ENCODE results near the gene TTYH2.

Gene TTYH2

DNA sequence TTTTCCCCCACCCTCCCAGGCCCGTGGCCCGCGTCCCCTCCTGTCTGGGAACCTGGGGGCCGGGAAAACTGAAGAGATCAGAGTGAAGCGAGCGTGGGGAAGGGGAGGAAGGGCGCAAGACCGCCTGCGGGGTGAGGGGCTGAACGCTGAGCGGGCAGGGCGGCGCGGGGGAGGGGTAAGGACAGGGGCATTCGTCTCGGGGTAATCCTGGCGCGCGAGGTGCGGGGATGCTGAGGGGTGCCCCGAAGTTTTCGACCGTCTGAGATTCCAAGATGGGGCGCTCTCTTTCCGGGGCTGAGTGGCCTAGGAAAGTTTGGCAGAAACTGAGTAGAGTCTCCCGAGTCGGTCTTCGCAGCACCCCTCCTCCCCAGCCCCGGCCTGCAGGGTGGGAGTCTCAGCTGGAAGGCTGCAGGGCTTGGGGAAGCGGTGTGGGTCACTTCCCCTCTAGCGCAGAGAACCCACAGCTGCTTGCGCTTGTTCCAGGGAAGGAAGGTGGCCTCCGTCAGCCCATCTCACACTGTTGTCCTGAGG is 555 bp downstream of the TTYH2 start:
- TF ChIP-seq NFIC (IDR thresholded peaks at IDR 0.05) (no peak), CEBPB (IDR thresholded peaks at IDR 0.05) (no peak), EGR1 (IDR thresholded peaks at IDR 0.05) (no peak)

DNA sequence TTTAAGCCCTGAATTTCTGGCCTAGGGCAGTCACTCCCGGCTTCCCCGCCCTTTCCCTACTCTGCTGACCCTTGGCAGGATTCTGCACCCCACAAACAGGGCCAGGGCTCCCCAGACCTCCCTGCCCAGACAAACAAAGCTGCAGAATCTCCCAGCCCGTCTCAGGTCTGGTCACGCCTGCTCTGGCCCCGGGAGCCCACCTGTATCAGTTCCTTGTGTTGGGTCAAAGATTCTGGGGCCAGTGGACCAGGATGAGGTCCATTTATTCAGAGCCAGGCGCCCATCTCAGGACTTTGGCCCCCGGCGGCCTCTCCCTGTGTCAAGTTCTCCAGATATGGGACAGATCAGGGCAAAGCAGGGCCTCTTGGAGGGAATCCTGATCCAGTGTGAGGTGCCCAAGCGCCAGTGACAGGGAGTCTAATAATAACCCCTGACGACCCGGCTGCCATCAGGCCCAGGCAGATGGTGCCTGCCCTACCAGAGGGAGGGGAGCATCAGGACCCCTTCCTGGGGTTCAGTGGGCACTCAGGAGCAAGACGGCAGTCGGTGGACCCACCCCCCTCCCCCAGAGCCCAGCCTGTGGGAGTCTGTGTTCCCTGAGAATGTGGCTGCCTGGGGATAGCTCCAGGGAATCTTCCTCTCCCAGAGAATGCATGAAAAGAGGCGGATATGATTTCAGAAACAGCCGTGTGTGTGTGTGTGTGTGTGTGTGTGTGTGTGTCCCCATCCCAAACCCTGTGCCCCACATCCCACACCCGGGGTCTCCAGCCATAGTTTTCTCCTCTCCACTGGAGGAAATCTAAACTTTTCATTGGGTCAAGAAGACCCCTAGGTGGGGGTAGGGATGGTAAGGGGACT is 1.3 kb downstream of the TTYH2 start:
- TF ChIP-seq, protein P1, sequence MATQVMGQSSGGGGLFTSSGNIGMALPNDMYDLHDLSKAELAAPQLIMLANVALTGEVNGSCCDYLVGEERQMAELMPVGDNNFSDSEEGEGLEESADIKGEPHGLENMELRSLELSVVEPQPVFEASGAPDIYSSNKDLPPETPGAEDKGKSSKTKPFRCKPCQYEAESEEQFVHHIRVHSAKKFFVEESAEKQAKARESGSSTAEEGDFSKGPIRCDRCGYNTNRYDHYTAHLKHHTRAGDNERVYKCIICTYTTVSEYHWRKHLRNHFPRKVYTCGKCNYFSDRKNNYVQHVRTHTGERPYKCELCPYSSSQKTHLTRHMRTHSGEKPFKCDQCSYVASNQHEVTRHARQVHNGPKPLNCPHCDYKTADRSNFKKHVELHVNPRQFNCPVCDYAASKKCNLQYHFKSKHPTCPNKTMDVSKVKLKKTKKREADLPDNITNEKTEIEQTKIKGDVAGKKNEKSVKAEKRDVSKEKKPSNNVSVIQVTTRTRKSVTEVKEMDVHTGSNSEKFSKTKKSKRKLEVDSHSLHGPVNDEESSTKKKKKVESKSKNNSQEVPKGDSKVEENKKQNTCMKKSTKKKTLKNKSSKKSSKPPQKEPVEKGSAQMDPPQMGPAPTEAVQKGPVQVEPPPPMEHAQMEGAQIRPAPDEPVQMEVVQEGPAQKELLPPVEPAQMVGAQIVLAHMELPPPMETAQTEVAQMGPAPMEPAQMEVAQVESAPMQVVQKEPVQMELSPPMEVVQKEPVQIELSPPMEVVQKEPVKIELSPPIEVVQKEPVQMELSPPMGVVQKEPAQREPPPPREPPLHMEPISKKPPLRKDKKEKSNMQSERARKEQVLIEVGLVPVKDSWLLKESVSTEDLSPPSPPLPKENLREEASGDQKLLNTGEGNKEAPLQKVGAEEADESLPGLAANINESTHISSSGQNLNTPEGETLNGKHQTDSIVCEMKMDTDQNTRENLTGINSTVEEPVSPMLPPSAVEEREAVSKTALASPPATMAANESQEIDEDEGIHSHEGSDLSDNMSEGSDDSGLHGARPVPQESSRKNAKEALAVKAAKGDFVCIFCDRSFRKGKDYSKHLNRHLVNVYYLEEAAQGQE (IDR thresholded peaks at IDR 0.05; ENCODE audit: low read depth) = no peak
- TF ChIP-seq TEAD4 (IDR thresholded peaks at IDR 0.05) = no peak
- TF ChIP-seq ZBTB7A (IDR thresholded peaks at IDR 0.05; ENCODE audit: low read depth) = no peak

DNA sequence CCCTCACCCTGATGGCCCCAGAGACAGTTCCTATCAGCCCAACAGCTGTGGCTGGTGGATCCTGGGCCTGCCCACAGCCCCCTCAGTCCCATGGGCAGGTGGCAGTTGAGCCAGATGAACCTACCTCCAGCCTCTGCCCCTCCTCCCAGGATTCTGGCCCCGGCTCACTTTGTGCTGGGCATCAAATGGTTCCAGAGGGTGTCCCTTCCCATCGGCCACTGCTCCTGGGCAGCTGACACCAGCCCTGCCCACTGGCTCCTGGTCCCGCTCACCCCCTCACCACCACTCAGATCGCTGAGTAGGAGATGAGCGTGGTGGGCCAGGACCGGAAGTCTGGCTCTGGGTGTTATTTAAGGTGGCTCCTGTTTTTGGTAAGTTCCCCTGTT is 2.0 kb downstream of the TTYH2 start:
- TF ChIP-seq, protein P2, sequence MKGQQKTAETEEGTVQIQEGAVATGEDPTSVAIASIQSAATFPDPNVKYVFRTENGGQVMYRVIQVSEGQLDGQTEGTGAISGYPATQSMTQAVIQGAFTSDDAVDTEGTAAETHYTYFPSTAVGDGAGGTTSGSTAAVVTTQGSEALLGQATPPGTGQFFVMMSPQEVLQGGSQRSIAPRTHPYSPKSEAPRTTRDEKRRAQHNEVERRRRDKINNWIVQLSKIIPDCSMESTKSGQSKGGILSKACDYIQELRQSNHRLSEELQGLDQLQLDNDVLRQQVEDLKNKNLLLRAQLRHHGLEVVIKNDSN (IDR thresholded peaks at IDR 0.05) = no peak
- TF ChIP-seq, protein P3, sequence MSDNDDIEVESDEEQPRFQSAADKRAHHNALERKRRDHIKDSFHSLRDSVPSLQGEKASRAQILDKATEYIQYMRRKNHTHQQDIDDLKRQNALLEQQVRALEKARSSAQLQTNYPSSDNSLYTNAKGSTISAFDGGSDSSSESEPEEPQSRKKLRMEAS (IDR thresholded peaks at IDR 0.05) = no peak
- TF ChIP-seq FOXM1 (IDR thresholded peaks at IDR 0.05; ENCODE audit: borderline replicate concordance, low read depth) = no peak
- no peak for TF ChIP-seq YY1 (IDR thresholded peaks at IDR 0.05; ENCODE audit: low read depth)
- TF ChIP-seq CREB1 (IDR thresholded peaks at IDR 0.05; ENCODE audit: low read depth) = no peak
- no peak for TF ChIP-seq RAD21 (IDR thresholded peaks at IDR 0.05; ENCODE audit: low read depth)
- TF ChIP-seq TAF1 (IDR thresholded peaks at IDR 0.05; ENCODE audit: low read depth) = no peak
- TF ChIP-seq EP300 (IDR thresholded peaks at IDR 0.05; ENCODE audit: borderline replicate concordance) = no peak
- no peak for TF ChIP-seq TEAD4 (IDR thresholded peaks at IDR 0.05)
- TF ChIP-seq EGR1 (IDR thresholded peaks at IDR 0.05) = no peak

DNA sequence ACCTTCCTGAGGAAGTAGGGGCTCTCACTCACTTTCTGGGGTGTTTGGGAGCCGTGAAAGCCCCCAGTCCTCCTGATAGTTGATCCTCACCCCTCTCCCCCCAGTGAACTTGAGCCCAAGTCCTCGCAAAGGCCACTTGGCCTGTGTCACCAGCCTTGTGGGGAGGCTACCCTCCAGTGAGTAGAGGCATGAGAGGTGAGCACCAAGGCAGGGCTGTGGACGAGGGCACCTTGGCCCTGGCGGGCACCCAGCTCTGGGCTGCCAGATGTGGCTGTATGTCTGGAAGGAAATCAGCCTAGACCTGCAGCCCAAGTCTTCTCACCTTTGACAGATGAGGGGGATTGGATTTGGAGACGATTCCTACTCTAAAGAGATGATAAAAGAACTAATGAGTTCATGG is 3.1 kb downstream of the TTYH2 start:
- TF ChIP-seq, protein P2 (IDR thresholded peaks at IDR 0.05) = no peak
- TF ChIP-seq, protein P1 (IDR thresholded peaks at IDR 0.05; ENCODE audit: low read depth) = no peak
- no peak for TF ChIP-seq FOXM1 (IDR thresholded peaks at IDR 0.05; ENCODE audit: borderline replicate concordance, low read depth)
- TF ChIP-seq YY1 (IDR thresholded peaks at IDR 0.05; ENCODE audit: low read depth) = no peak
- no peak for TF ChIP-seq TAF1 (IDR thresholded peaks at IDR 0.05; ENCODE audit: low read depth)
- no peak for TF ChIP-seq CREB1 (IDR thresholded peaks at IDR 0.05; ENCODE audit: low read depth)
- TF ChIP-seq RAD21 (IDR thresholded peaks at IDR 0.05; ENCODE audit: low read depth) = no peak
- no peak for TF ChIP-seq CEBPB (IDR thresholded peaks at IDR 0.05)
- no peak for TF ChIP-seq TEAD4 (IDR thresholded peaks at IDR 0.05)
- TF ChIP-seq, protein P3 (IDR thresholded peaks at IDR 0.05) = no peak
- no peak for TF ChIP-seq NFIC (IDR thresholded peaks at IDR 0.05)

DNA sequence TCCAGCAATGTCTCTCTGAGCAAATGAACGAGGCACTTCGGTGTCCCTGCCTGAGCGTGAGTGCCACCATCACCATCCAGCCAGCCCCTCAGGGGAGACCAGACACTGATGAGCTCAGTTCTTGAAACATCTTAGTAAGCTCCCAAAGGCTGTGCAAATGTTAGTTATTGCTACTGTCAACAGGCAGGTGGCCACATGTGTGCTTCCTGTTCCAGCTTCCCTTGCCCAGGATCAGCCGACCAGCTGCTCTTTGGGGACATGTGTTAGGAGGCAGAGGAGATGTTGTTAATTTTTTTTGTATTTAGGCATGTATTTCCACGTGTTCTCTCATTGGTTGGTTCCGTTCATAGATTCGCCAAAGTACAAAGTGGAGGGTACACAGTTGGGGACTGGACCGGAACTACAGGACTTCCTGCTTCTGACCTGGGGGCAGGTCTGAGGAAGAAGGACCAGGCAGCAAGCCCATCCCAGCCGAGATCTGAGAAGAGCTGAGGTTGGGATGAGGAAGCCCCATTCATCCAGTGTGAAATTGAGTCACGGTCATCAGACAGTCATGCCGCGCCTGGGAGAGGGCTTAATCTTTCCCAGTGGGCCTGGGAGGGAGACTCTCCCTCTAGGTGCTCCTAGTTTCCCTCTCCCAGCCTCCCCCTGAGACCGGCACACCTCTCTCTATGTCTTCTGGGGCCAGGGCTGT is 3.8 kb downstream of the TTYH2 start:
- no peak for TF ChIP-seq EP300 (IDR thresholded peaks at IDR 0.05; ENCODE audit: borderline replicate concordance)
- TF ChIP-seq FOXM1 (IDR thresholded peaks at IDR 0.05; ENCODE audit: borderline replicate concordance, low read depth) = no peak
- TF ChIP-seq, protein P3 (IDR thresholded peaks at IDR 0.05) = no peak
- TF ChIP-seq, protein P1 (IDR thresholded peaks at IDR 0.05; ENCODE audit: low read depth) = no peak
- TF ChIP-seq TEAD4 (IDR thresholded peaks at IDR 0.05) = no peak
- TF ChIP-seq CREB1 (IDR thresholded peaks at IDR 0.05; ENCODE audit: low read depth) = no peak
- no peak for TF ChIP-seq RAD21 (IDR thresholded peaks at IDR 0.05; ENCODE audit: low read depth)
- no peak for TF ChIP-seq ZBTB7A (IDR thresholded peaks at IDR 0.05; ENCODE audit: low read depth)
- no peak for TF ChIP-seq TCF12 (IDR thresholded peaks at IDR 0.05; ENCODE audit: low read depth)
- no peak for TF ChIP-seq CEBPB (IDR thresholded peaks at IDR 0.05)
